Stimulated activated naive CD8-positive, alpha-beta T cell treated with anti-CD3 and anti-CD28 coated beads, Interleukin-15, Interleukin-2, amounts not matched to agents 100 ng/mL and 50 ng/mL, for 24 hours (primary cell): Measurements from ENCODE around the gene TMEM132C.

Source experiments
- H3K27ac Mint-ChIP-seq: one replicate; pipeline ENCODE4 v1.8.0; 2021; ENCODE audit warnings: mild to moderate bottlenecking, mixed read lengths
- H3K27me3 Mint-ChIP-seq: one replicate; pipeline ENCODE4 v1.8.0; 2021; ENCODE audit warnings: mixed read lengths
- H3K36me3 Mint-ChIP-seq: one replicate; pipeline ENCODE4 v1.8.0; 2021; ENCODE audit warnings: low read depth, mixed read lengths
- H3K4me1 Mint-ChIP-seq: one replicate; pipeline ENCODE4 v1.8.0; 2021; ENCODE audit warnings: low read depth, mixed read lengths
- H3K4me3 Mint-ChIP-seq: one replicate; pipeline ENCODE4 v1.8.0; 2021; ENCODE audit warnings: mild to moderate bottlenecking, mixed read lengths
- H3K9me3 Mint-ChIP-seq: one replicate; pipeline ENCODE4 v1.8.0; 2021; ENCODE audit warnings: mixed read lengths

TMEM132C gene

GRCh38 chr12:128617304-128617833 lies 350.4 kb downstream of the TMEM132C start:
- Mint-ChIP-seq H3K27me3 (no peaks in the 10 kb centered on the region), H3K36me3 (no peaks in the 10 kb centered on the region), H3K4me1 (no peaks in the 10 kb centered on the region), H3K4me3 (no peak overlapping the region), H3K27ac (no peak overlapping the region), H3K9me3 (no peaks in the 10 kb centered on the region)

- Mint-ChIP-seq H3K4me1 (no peaks in the 10 kb centered on the region), H3K9me3 (peaks cover 3% of the 10 kb centered on the region), H3K36me3 (no peaks in the 10 kb centered on the region), H3K4me3 (no peak overlapping the region), H3K27ac (no peak overlapping the region), H3K27me3 (no peaks in the 10 kb centered on the region)
Measured at GRCh38 chr12:128619263-128619662, 352.3 kb downstream of the TMEM132C start.

- no peaks in the 10 kb centered on the region for H3K4me1 Mint-ChIP-seq
- peaks cover 10% of the 10 kb centered on the region for H3K9me3 Mint-ChIP-seq
- no peak overlapping the region for H3K27ac Mint-ChIP-seq
- no peaks in the 10 kb centered on the region for H3K36me3 Mint-ChIP-seq
- no peak overlapping the region for H3K4me3 Mint-ChIP-seq
- H3K27me3 Mint-ChIP-seq: no peaks in the 10 kb centered on the region
Measured at GRCh38 chr12:128621304-128621703, 354.3 kb downstream of the TMEM132C start.

- H3K4me3 Mint-ChIP-seq: no peak overlapping the region
- no peaks in the 10 kb centered on the region for H3K27me3 Mint-ChIP-seq
- H3K9me3 Mint-ChIP-seq: peaks cover 10% of the 10 kb centered on the region
- H3K4me1 Mint-ChIP-seq: no peaks in the 10 kb centered on the region
- H3K36me3 Mint-ChIP-seq: no peaks in the 10 kb centered on the region
- H3K27ac Mint-ChIP-seq: no peak overlapping the region
Measured at GRCh38 chr12:128623748-128624147, 356.8 kb downstream of the TMEM132C start.

- H3K4me1 Mint-ChIP-seq: no peaks in the 10 kb centered on the region
Measured at GRCh38 chr12:128626808-128627320, 359.9 kb downstream of the TMEM132C start.

GRCh38 chr12:128627659-128628058 lies 360.7 kb downstream of the TMEM132C start:
- Mint-ChIP-seq H3K4me1 (no peaks in the 10 kb centered on the region), H3K36me3 (no peaks in the 10 kb centered on the region), H3K4me3 (no peak overlapping the region), H3K27me3 (no peaks in the 10 kb centered on the region), H3K27ac (no peak overlapping the region), H3K9me3 (peaks cover 10% of the 10 kb centered on the region)

More at GRCh38 chr12:128626808-128627320, 359.9 kb downstream of the TMEM132C start:
- no peaks in the 10 kb centered on the region for H3K27me3 Mint-ChIP-seq
- H3K9me3 Mint-ChIP-seq: peaks cover 10% of the 10 kb centered on the region
- no peak overlapping the region for H3K4me3 Mint-ChIP-seq
- H3K27ac Mint-ChIP-seq: no peak overlapping the region
- H3K36me3 Mint-ChIP-seq: no peaks in the 10 kb centered on the region

- H3K36me3 Mint-ChIP-seq: no peaks in the 10 kb centered on the region
- H3K27me3 Mint-ChIP-seq: no peaks in the 10 kb centered on the region
- H3K9me3 Mint-ChIP-seq: peaks cover 7% of the 10 kb centered on the region
- no peaks in the 10 kb centered on the region for H3K4me1 Mint-ChIP-seq
- H3K4me3 Mint-ChIP-seq: no peak overlapping the region
- no peak overlapping the region for H3K27ac Mint-ChIP-seq
Measured at GRCh38 chr12:128629979-128630378, 363.0 kb downstream of the TMEM132C start.

- Mint-ChIP-seq H3K27ac (no peak overlapping the region), H3K4me3 (no peak overlapping the region)
Measured at GRCh38 chr12:128637642-128638606, 371.0 kb downstream of the TMEM132C start.

GRCh38 chr12:128639089-128639488 lies 372.1 kb downstream of the TMEM132C start:
- Mint-ChIP-seq H3K36me3 (no peaks in the 10 kb centered on the region), H3K27me3 (peaks cover 4% of the 10 kb centered on the region), H3K9me3 (no peaks in the 10 kb centered on the region), H3K27ac (no peak overlapping the region), H3K4me3 (no peak overlapping the region), H3K4me1 (no peaks in the 10 kb centered on the region)

More at GRCh38 chr12:128637642-128638606, 371.0 kb downstream of the TMEM132C start:
- Mint-ChIP-seq H3K9me3 (no peaks in the 10 kb centered on the region), H3K27me3 (peaks cover 4% of the 10 kb centered on the region), H3K36me3 (no peaks in the 10 kb centered on the region), H3K4me1 (no peaks in the 10 kb centered on the region)

- H3K9me3 Mint-ChIP-seq: peaks cover 9% of the 10 kb centered on the region
- H3K4me3 Mint-ChIP-seq: no peak overlapping the region
- no peaks in the 10 kb centered on the region for H3K36me3 Mint-ChIP-seq
- H3K4me1 Mint-ChIP-seq: no peaks in the 10 kb centered on the region
- no peak overlapping the region for H3K27ac Mint-ChIP-seq
- peaks cover 4% of the 10 kb centered on the region for H3K27me3 Mint-ChIP-seq
Measured at GRCh38 chr12:128643155-128643554, 376.2 kb downstream of the TMEM132C start.

GRCh38 chr12:128644664-128645296 lies 377.8 kb downstream of the TMEM132C start:
- Mint-ChIP-seq H3K27ac (no peak overlapping the region), H3K27me3 (peaks cover 4% of the 10 kb centered on the region), H3K36me3 (no peaks in the 10 kb centered on the region), H3K4me1 (no peaks in the 10 kb centered on the region), H3K4me3 (no peak overlapping the region), H3K9me3 (peaks cover 12% of the 10 kb centered on the region)

- Mint-ChIP-seq H3K9me3 (peaks cover 12% of the 10 kb centered on the region), H3K27me3 (no peaks in the 10 kb centered on the region), H3K4me1 (no peaks in the 10 kb centered on the region), H3K27ac (no peak overlapping the region), H3K4me3 (no peak overlapping the region), H3K36me3 (no peaks in the 10 kb centered on the region)
Measured at GRCh38 chr12:128649902-128650301, 382.9 kb downstream of the TMEM132C start.

- Mint-ChIP-seq H3K4me1 (no peaks in the 10 kb centered on the region), H3K4me3 (no peak overlapping the region), H3K27me3 (no peaks in the 10 kb centered on the region), H3K9me3 (peaks cover 11% of the 10 kb centered on the region), H3K36me3 (no peaks in the 10 kb centered on the region), H3K27ac (no peak overlapping the region)
Measured at GRCh38 chr12:128652136-128652751, 385.3 kb downstream of the TMEM132C start.

GRCh38 chr12:128654468-128654867 lies 387.5 kb downstream of the TMEM132C start:
- H3K27ac Mint-ChIP-seq: no peak overlapping the region
- H3K27me3 Mint-ChIP-seq: no peaks in the 10 kb centered on the region
- H3K36me3 Mint-ChIP-seq: no peaks in the 10 kb centered on the region
- no peaks in the 10 kb centered on the region for H3K4me1 Mint-ChIP-seq
- no peaks in the 10 kb centered on the region for H3K9me3 Mint-ChIP-seq
- no peak overlapping the region for H3K4me3 Mint-ChIP-seq
